ENCODE results near the gene SHANK3. TPM values are rescaled to one million over a fixed set of nuclear protein-coding genes. Genes with fewer than 3 reads are reported as not detected.

SHANK3 gene
- total and polyA plus RNA-seq, 2 of the 8 experiments (the other 6 are each of a cell fraction or from before 2014, with no cell fraction given): 1.5 to 6.0 TPM

DNA sequence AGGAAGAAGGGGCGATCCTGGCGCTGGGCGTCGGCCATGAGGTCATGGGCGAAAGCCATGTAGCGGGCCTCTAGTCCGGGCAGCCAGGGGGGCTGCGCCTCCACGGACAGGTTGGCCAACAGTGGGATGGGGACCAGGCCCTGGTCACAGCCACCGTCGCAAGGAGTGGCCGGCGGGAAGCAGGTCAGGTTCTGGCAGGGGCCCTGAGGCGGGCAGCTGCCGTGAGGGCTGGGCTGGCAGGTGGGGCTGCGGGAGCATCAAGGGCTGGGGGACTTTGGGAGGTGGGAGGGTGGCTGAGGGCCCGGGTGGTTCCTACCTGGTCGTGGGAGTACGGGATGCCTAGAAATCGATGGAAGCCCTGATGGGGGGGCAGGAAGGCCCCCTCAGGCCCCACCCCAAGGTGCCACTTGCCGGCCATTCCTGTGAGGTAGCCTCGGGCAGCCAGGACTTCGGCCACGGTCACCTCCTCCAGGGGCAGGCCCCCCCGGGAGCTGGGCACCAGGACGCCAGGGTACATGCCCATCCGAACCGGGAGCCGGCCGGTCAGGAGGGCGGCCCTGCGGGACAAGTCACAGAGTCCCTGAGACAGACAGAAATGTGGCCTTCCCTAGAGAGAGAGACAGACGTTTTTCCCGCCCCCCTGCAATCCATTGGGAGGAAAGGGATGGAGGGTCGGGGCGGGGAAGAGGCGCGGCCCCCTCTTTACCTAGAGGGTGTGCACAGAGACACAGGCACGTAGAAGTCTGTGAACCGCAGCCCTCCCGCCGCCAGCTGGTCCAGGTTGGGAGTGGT is 45.6 kb upstream of the SHANK3 start (continued):
- TF ChIP-seq SUZ12 (IDR thresholded peaks at IDR 0.05; ENCODE audit: low read length) (no peak), TAF7 (optimal IDR thresholded peaks at IDR 0.05; ENCODE audit: borderline replicate concordance, low read depth, low read length) (no peak), ASH2L (IDR thresholded peaks at IDR 0.05; ENCODE audit: low read length) (no peak)
